GM18526 (cell line): Measurements from ENCODE around the gene UNC119.

Experiments used
- POLR2A ChIP-seq: IDR thresholded peaks from 3 replicates; pipeline ENCODE4 v1.6.1; 2011; ENCODE audit not compliant: insufficient read length; ENCODE audit errors: extremely low read depth

UNC119 gene

GRCh38 chr17:28576758-28577465 is 24.5 kb upstream of the UNC119 start, which contains the start of gene ALDOC:
TSS of gene ALDOC (minus strand) at chr17:28576895. CDS start at chr17:28575532, 1,363 bp downstream.
- peak; percentile 86 for TF ChIP-seq POLR2A

GRCh38 chr17:28575126-28575795 is 22.8 kb upstream of the UNC119 start:
- no peak for TF ChIP-seq POLR2A

- TF ChIP-seq POLR2A, result no peak
Measured at GRCh38 chr17:28574526-28574925, 22.1 kb upstream of the UNC119 start.

DNA sequence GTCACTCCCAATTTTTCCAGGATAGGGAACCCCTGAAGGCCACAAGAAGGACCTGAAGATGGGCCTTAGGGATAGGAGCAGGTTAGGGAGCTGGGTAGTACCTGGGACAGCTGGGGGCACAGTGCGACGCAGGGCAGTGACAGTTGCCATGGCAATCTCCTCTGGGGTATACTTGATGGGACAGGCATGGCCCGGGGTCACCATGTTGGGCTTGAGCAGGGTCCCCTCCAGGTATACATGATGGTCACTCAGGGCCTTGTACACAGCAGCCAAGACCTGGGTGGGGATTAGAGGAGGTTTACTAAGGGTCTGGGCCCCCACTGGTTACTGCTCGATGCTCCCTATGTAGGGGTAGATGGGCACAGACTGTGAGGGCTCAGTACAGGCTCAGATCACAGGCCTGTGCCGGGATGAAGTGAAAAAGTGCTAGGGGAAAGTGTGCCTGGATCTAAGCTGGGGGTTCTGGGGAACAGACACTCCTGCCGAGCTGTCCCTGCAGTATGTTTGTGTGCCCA is 21.6 kb upstream of the UNC119 start:
- TF ChIP-seq POLR2A, result no peak

- no peak for TF ChIP-seq POLR2A
Measured at GRCh38 chr17:28573521-28573920, 21.1 kb upstream of the UNC119 start.

DNA sequence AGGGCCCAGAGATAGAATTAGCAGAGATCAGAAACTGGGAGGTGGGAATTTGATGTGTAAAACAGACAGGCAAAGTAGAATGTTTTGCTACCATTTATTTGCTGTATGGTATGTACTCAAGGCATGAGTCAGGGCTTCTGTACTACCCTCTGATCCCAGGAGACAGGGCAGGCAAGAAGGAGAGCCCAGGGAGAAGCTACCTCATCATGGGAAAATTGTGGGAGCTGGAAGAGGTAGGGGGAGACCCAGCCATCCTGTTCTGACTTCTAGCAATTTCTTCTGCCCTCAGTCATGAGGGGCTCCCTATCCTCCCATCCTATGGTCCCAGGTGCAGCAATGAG is 20.6 kb upstream of the UNC119 start:
- TF ChIP-seq POLR2A, result no peak

DNA sequence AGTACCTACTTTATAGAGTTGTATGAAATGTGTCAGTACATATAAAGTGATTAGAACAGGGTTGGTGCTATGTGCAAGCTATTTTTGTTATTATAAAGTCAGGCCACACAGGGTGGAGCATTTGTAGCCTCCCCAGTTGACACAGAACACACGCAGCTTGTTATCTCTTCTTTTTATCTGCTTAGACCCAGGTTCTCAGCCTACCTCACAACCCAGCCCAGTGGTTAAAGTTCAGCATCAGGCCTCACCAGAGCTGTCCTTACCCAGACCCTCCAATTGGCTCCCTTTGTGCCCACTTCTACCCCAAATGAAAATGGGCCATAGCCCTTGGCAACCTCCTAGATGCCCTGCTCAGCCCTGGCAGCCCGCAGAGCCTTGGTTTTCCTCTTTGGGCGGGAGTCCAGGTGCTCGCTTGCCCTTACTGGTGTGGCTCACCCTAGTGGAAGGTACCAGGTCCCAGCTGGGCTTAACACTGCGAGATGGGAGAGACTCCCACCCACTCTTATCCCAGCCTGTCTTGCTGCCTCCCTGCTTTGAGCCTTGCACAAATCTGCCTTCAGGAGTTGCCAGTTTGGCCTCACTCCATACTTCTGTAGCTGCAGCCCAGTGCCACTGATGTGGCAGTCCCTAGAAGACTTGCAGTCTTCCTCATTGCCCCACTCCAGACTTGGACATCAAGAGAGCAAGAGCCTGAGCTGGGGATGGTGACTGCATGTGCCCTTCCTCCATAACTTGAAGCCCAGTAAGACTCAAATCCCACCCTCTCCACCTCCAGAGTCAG is 20.0 kb upstream of the UNC119 start:
- no peak for TF ChIP-seq POLR2A

- TF ChIP-seq POLR2A, result peak; percentile 86
Measured at GRCh38 chr17:28571361-28572122, 19.1 kb upstream of the UNC119 start, which contains the start of gene PIGS. TSS of gene PIGS (minus strand) at chr17:28571524. CDS start at chr17:28571496, 28 bp downstream.

- no peak for TF ChIP-seq POLR2A
Measured at GRCh38 chr17:28570716-28571360, 18.4 kb upstream of the UNC119 start.

DNA sequence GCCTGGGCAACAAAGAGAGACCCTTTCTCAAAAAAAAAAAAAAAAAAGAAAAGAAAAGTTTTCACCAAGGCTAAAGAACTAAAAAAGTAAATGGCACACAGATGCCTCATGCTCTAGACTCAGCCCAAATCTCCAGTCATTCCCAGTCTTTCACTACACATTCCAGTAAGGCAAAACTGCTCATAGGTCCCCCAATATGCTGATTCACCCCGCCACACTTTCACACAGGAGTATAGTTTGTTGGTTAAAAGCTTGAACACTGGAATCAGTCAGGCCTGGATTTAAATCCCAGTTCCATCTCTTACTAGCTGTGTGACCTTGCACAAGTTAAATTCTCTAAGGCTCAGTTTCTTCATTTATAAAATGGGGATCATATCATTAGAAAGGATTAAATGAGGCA is 17.0 kb upstream of the UNC119 start:
- TF ChIP-seq POLR2A, result no peak

DNA sequence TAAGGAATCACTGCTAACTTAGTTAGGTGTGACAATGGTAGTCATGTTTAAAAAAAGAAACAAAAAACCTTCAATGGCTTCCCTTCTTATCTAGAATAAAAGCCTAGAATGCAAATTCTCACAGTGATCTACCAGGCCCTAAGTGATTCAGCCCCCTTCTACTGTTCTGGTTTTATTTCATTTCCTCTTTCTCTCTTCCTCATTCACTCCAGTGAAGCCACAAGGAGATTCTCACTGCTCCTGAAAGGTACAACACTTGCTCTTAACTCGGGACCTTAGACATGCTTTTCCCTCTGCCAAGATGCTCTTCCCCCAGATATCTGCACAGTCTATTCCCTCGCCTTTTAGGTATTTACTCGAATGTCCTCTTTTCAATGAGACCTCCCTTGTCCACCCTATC is 15.2 kb upstream of the UNC119 start:
- TF ChIP-seq POLR2A, result no peak

DNA sequence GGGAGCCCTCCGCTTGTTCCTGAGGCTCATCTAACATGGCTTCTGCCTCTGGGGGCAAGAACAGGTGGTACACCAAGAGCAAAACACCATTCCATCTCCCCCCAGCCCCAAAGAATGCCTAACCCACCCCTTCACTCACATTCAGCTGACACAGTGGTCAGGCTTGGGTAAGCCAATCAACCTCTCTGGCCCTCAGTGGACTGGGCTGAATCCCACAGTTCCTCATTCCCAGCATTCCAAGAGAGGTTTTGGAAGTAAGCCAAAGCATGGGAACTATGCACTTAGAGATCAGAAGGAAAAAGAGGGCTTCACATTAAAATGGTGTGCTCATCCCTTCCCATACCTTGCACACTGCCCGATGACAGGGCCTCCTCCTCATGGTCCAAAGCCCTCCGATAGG is 11.1 kb upstream of the UNC119 start:
- no peak for TF ChIP-seq POLR2A

- TF ChIP-seq POLR2A, result no peak
Measured at GRCh38 chr17:28555022-28555421, 2.6 kb upstream of the UNC119 start.

DNA sequence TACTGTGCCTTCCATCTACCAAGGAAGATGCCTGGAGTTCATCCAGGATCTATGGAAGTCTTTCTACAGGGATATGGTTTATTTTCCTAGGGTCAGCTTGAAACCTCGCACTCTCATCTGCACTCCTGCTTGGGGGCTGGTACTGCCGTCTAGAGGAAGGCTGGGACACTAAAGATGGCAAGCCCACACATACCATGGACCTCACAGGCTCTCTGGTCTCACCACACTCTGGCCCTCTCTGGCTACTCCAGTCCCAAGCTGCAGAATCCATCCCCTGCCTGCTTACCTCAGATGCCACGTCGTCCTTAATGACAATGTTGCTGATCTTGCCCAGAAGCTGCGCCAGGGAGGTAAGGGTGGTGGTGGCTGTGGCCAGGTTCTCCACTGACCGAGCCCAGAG is 2.1 kb upstream of the UNC119 start:
- TF ChIP-seq POLR2A, result no peak

GRCh38 chr17:28553000-28553505 is 629 bp upstream of the UNC119 start:
- no peak for TF ChIP-seq POLR2A
